C4-2B (cell line): Measurements from ENCODE around the gene WIZ.

Experiments used
- ZFX ChIP-seq: fragments of 450-650 bp; IDR thresholded peaks from 2 replicates; pipeline ENCODE4 v1.6.1; 2017
- TF ChIP-seq, protein P1 (sequence below): fragments of 450-650 bp; conservative IDR thresholded peaks from 2 replicates; pipeline ENCODE4 v1.5.1; 2017; ENCODE audit warnings: mild to moderate bottlenecking

DNA sequence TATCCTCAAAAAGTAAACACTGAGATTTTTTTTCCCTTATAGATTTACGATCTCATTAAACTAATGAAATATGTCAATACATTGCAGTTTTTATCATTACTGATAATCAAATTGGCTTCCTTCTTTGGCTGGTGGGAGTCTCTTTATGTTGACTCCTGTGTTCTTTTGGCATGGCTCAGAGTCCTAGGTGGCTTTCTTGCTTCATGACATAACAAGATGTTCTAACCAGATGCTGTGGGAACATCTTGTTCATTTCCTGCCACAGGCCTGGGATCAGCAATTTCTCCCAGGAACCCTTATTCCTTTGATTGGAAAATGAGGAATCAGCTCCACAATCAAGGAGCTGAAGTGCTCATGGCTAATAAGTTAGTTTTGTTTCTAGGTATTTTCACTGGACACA is 45.4 kb upstream of the WIZ start:
- TF ChIP-seq, protein P1, sequence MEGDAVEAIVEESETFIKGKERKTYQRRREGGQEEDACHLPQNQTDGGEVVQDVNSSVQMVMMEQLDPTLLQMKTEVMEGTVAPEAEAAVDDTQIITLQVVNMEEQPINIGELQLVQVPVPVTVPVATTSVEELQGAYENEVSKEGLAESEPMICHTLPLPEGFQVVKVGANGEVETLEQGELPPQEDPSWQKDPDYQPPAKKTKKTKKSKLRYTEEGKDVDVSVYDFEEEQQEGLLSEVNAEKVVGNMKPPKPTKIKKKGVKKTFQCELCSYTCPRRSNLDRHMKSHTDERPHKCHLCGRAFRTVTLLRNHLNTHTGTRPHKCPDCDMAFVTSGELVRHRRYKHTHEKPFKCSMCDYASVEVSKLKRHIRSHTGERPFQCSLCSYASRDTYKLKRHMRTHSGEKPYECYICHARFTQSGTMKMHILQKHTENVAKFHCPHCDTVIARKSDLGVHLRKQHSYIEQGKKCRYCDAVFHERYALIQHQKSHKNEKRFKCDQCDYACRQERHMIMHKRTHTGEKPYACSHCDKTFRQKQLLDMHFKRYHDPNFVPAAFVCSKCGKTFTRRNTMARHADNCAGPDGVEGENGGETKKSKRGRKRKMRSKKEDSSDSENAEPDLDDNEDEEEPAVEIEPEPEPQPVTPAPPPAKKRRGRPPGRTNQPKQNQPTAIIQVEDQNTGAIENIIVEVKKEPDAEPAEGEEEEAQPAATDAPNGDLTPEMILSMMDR, result no peak
- no peak for TF ChIP-seq ZFX
